ENCODE data around the gene CBLN3.

DNA sequence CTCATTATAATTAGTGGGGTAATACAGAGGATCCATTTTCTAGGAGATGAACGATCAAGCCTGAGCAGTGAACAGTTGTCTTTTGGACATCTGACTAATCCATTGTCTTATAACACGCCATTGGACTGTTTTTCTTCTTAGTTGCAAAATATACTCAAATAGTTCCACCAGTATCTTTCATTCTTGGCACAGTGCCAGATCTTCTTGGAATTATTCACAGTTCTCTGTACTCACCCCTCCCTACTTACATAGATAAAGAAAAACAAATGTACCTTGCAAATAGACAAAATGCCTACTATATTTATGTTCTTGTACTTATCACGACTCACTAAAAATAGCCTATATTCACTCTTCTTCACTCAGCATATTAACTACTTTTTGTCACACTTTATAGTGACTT, 3.8 kb downstream of the CBLN3 start:
- TF ChIP-seq, protein P1, sequence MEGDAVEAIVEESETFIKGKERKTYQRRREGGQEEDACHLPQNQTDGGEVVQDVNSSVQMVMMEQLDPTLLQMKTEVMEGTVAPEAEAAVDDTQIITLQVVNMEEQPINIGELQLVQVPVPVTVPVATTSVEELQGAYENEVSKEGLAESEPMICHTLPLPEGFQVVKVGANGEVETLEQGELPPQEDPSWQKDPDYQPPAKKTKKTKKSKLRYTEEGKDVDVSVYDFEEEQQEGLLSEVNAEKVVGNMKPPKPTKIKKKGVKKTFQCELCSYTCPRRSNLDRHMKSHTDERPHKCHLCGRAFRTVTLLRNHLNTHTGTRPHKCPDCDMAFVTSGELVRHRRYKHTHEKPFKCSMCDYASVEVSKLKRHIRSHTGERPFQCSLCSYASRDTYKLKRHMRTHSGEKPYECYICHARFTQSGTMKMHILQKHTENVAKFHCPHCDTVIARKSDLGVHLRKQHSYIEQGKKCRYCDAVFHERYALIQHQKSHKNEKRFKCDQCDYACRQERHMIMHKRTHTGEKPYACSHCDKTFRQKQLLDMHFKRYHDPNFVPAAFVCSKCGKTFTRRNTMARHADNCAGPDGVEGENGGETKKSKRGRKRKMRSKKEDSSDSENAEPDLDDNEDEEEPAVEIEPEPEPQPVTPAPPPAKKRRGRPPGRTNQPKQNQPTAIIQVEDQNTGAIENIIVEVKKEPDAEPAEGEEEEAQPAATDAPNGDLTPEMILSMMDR (conservative IDR thresholded peaks at IDR 0.05 in 1 of 2, IDR thresholded peaks at IDR 0.05 in 1 of 2; ENCODE audit: low read depth in 1 of 2, low read length in 2 of 2), result no peak
- no peak for TF ChIP-seq EZH2 (IDR thresholded peaks at IDR 0.05; ENCODE audit: low read length, missing control alignments)

Data from fibroblast of lung (primary cell).